IMR-90 (cell line): ENCODE data around the gene DBH. TPM values are rescaled to one million over a fixed set of nuclear protein-coding genes. Genes with fewer than 3 reads are reported as not detected.

Source experiments
- ATAC-seq: fragments of 200-7000 bp; cut with Tn5 transposase; 2 replicates; pipeline ENCODE4 v1.9.1; 2020; ENCODE audit warnings: low read depth, mild to moderate bottlenecking, moderate library complexity
- BruUV-seq: library from RNA; stranded (reverse); fragments of 400-500 nt; replicated peaks from 2 replicates; lab custom pipeline; 2021; lab: Mats Ljungman, UMichigan
- CTCF ChIA-PET: fragments of 300-600 bp; formaldehyde crosslinking; extraction: SDS; loops from one replicate; lab custom pipeline; 2021; ENCODE audit warnings: antibody characterized with exemption; lab: Yijun Ruan, JAX
- POLR2A ChIA-PET: fragments of 300-600 bp; sonication (Branson Sonifier 250); formaldehyde crosslinking; loops from one replicate; lab custom pipeline; 2022; ENCODE audit warnings: antibody characterized with exemption; ENCODE audit not compliant: unreplicated experiment; lab: Charles Lee
- DNase-seq: peaks from one replicate; pipeline ENCODE4 v3.0.0; 2013
- H2AFZ ChIP-seq: replicated peaks from 2 replicates; pipeline ENCODE3; 2013; ENCODE audit warnings: low read length, mild to moderate bottlenecking; ENCODE audit not compliant: poor library complexity
- H2AK5ac ChIP-seq: 2 replicates; pipeline ENCODE4 v1.6.1; 2013; ENCODE audit warnings: low read depth, low read length, inconsistent platforms
- H2AK9ac ChIP-seq: replicated peaks from 2 replicates; pipeline ENCODE3; 2013; ENCODE audit warnings: mild to moderate bottlenecking, low read depth, low read length, moderate library complexity; ENCODE audit not compliant: poor library complexity
- H2BK120ac ChIP-seq: 2 replicates; pipeline ENCODE4 v1.6.1; 2013; ENCODE audit warnings: low read depth, low read length, inconsistent platforms
- H2BK15ac ChIP-seq: 3 replicates; pipeline ENCODE4 v1.6.1; 2013; ENCODE audit warnings: low read depth, low read length, inconsistent platforms
- H2BK20ac ChIP-seq: 2 replicates; pipeline ENCODE4 v1.6.1; 2013; ENCODE audit warnings: low read depth, mild to moderate bottlenecking, inconsistent platforms, low read length, moderate library complexity
- H2BK5ac ChIP-seq: 2 replicates; pipeline ENCODE4 v1.6.1; 2013; ENCODE audit warnings: mild to moderate bottlenecking, low read depth, low read length, inconsistent platforms; ENCODE audit not compliant: poor library complexity, severe bottlenecking
- H3K14ac ChIP-seq: replicated peaks from 2 replicates; pipeline ENCODE4 v1.6.1; 2013; ENCODE audit warnings: low read depth, low read length, inconsistent platforms
- H3K18ac ChIP-seq: 2 replicates; pipeline ENCODE4 v1.6.1; 2013; ENCODE audit warnings: low read depth, low read length, control low read depth
- H3K23ac ChIP-seq: 2 replicates; pipeline ENCODE4 v1.6.1; 2013; ENCODE audit warnings: low read depth, low read length, inconsistent platforms
- H3K27ac ChIP-seq: 2 replicates; pipeline ENCODE4 v1.5.1; 2013; ENCODE audit warnings: mild to moderate bottlenecking, control low read depth, low read length; ENCODE audit not compliant: insufficient read depth
- H3K27me3 ChIP-seq: 2 replicates; pipeline ENCODE4 v1.6.1; 2013; ENCODE audit warnings: low read length; ENCODE audit not compliant: control insufficient read depth, insufficient read depth
- H3K36me3 ChIP-seq: 2 replicates; pipeline ENCODE4 v1.6.1; 2013; ENCODE audit warnings: low read length, mixed read lengths; ENCODE audit not compliant: control insufficient read depth, insufficient read depth
- H3K4ac ChIP-seq: 2 replicates; pipeline ENCODE4 v1.6.1; 2013; ENCODE audit warnings: low read depth, low read length, inconsistent platforms
- H3K4me1 ChIP-seq: 2 replicates; pipeline ENCODE4 v1.6.1; 2013; ENCODE audit warnings: low read length, mixed read lengths; ENCODE audit not compliant: control insufficient read depth, insufficient read depth
- H3K4me2 ChIP-seq: 2 replicates; pipeline ENCODE4 v1.6.1; 2013; ENCODE audit warnings: low read depth, mild to moderate bottlenecking, control low read depth, low read length, moderate library complexity
- H3K4me3 ChIP-seq: 2 replicates; pipeline ENCODE4 v1.5.1; 2013; ENCODE audit warnings: low read depth, mild to moderate bottlenecking, control low read depth, low read length, moderate library complexity; ENCODE audit not compliant: insufficient read depth
- H3K56ac ChIP-seq: 2 replicates; pipeline ENCODE4 v1.6.1; 2013; ENCODE audit warnings: low read length, inconsistent platforms; ENCODE audit not compliant: insufficient read depth; ENCODE audit errors: extremely low read depth
- H3K79me1 ChIP-seq, 2 experiments: 2 replicates each; pipeline ENCODE4 v1.6.1; 2013; ENCODE audit warnings: low read length in 2 of 2, inconsistent platforms in 1 of 2, low read depth in 1 of 2
- H3K9ac ChIP-seq: 2 replicates; pipeline ENCODE4 v1.6.1; 2013; ENCODE audit warnings: low read depth, low read length, control low read depth
- H3K9me1 ChIP-seq: 2 replicates; pipeline ENCODE4 v1.6.1; 2013; ENCODE audit warnings: low read length, inconsistent platforms; ENCODE audit not compliant: insufficient read depth
- H3K9me3 ChIP-seq: 2 replicates; pipeline ENCODE4 v1.6.1; 2013; ENCODE audit warnings: low read length; ENCODE audit not compliant: control insufficient read depth, insufficient read depth
- H4K20me1 ChIP-seq: 2 replicates; pipeline ENCODE4 v1.6.1; 2013; ENCODE audit warnings: low read length, inconsistent platforms; ENCODE audit not compliant: insufficient read depth
- H4K5ac ChIP-seq: 2 replicates; pipeline ENCODE4 v1.6.1; 2013; ENCODE audit warnings: mild to moderate bottlenecking, low read depth, low read length, control low read depth
- H4K8ac ChIP-seq, 2 experiments: 2 replicates each; pipeline ENCODE4 v1.6.1; 2013; ENCODE audit warnings: low read depth in 2 of 2, low read length in 2 of 2, control low read depth in 1 of 2, inconsistent platforms in 1 of 2
- H4K91ac ChIP-seq: 2 replicates; pipeline ENCODE4 v1.6.1; 2013; ENCODE audit warnings: low read depth, low read length, inconsistent platforms; ENCODE audit not compliant: insufficient read depth
- BHLHE40 ChIP-seq: fragments of 150-350 bp; IDR thresholded peaks from 2 replicates; pipeline ENCODE4 v1.6.1; 2016; ENCODE audit warnings: mild to moderate bottlenecking, low read depth, low read length
- CHD1 ChIP-seq: IDR thresholded peaks from 2 replicates; pipeline ENCODE4 v1.6.1; 2012; ENCODE audit warnings: low read depth, low read length, improper control_type of control experiment
- MAZ ChIP-seq: IDR thresholded peaks from 2 replicates; pipeline ENCODE4 v1.6.1; 2012; ENCODE audit warnings: low read depth, mild to moderate bottlenecking, low read length, improper control_type of control experiment, moderate library complexity, borderline replicate concordance
- NFE2L2 ChIP-seq: fragments of 150-350 bp; IDR thresholded peaks from 2 replicates; pipeline ENCODE4 v1.6.1; 2016; ENCODE audit warnings: low read depth, mild to moderate bottlenecking, low read length
- POLR2A ChIP-seq: IDR thresholded peaks from 2 replicates; pipeline ENCODE4 v1.6.1; 2012; ENCODE audit warnings: mild to moderate bottlenecking, low read depth, low read length
- RAD21 ChIP-seq: IDR thresholded peaks from 2 replicates; pipeline ENCODE4 v1.6.1; 2012; ENCODE audit warnings: low read length, improper control_type of control experiment
- RCOR1 ChIP-seq: IDR thresholded peaks from 2 replicates; pipeline ENCODE4 v1.6.1; 2012; ENCODE audit warnings: mild to moderate bottlenecking, low read length, improper control_type of control experiment; ENCODE audit not compliant: insufficient replicate concordance
- WGBS, 2 experiments: methylation state at CpG; one replicate each; pipeline versions ENCODE4 v1.1.5 to v1.1.7; 2013; ENCODE audit warnings: missing lambda C conversion rate in 2 of 2; ENCODE audit not compliant: insufficient read length in 1 of 2; ENCODE audit errors: extremely low coverage in 2 of 2; 5-methylcytosine and 5-hydroxymethylcytosine counted together
- dilution Hi-C: fragments of 300-500 bp; cut with HindIII; formaldehyde crosslinking; loops from one replicate; pipeline ENCODE4 v1.14.3; 2018; ENCODE audit warnings: low sequenced_read_pairs; ENCODE audit not compliant: unreplicated experiment
- in situ Hi-C: fragments of 300-500 bp; cut with MboI; formaldehyde crosslinking; loops from 3 replicates; pipeline ENCODE4 v1.14.3; 2019; ENCODE audit warnings: low sequenced_read_pairs, inconsistent platforms, mixed read lengths
- intact Hi-C: fragments of 100-400 bp; cut with micrococcal nuclease; formaldehyde crosslinking; loops from 2 replicates; pipeline ENCODE4 v1.10.0; 2022
- polyA plus RNA-seq, 3 experiments: library from polyadenylated mRNA; depleted of rRNA; stranded (reverse); fragments of >200 nt; gene quantifications; 2 replicates each; pipeline ENCODE4 v1.2.3, GENCODE V29; 2012; ENCODE audit warnings: low replicate concordance in 1 of 3
- total RNA-seq: library from RNA; depleted of rRNA; stranded (reverse); fragments of >200 nt; gene quantifications from 2 replicates; pipeline ENCODE4 v1.2.3, GENCODE V29; 2012
- TF ChIP-seq, protein P1 (sequence below): fragments of 150-350 bp; IDR thresholded peaks from 2 replicates; pipeline ENCODE4 v1.6.1; 2017; ENCODE audit warnings: mild to moderate bottlenecking, antibody characterized with exemption, low read length, low read depth

Gene DBH
- total and polyA plus RNA-seq, 2 of the 4 experiments (the other 2 are of a cell fraction), result not detected

DNA sequence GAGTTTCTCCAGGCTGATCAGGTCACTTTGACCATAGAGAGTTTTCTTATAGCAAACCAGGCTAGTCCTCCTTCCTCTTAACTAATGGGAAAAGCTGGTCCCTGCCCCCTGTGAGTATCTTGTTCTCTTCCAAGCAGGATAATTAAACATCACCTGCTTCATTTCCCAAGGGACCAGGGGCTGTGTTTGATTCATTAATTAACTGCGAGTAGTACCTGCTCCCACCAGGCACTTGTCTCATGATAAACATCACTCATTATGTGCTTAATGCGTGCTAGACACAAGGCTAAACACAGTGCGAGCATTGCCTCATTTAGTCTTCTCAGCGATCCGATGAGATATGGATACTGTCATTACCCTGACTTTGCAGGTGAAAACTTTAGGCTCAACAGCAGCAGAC lies 25.3 kb upstream of the DBH start:
- Histone ChIP-seq H3K79me1 (no peaks in the 10 kb centered on the region), H3K14ac (no peak overlapping the region), H3K9me1 (no peaks in the 10 kb centered on the region), H2BK5ac (no peak overlapping the region), H3K27ac (no peak overlapping the region), H3K4me2 (no peak overlapping the region), H2BK15ac (no peak overlapping the region), H3K18ac (no peak overlapping the region), H3K9me3 (no peaks in the 10 kb centered on the region), H3K4me3 (no peak overlapping the region), H3K27me3 (peaks cover 68% of the 10 kb centered on the region), H3K56ac (no peak overlapping the region), H4K8ac (no peak overlapping the region), H2AK9ac (no peak overlapping the region), H3K23ac (no peak overlapping the region), H3K36me3 (no peaks in the 10 kb centered on the region), H4K20me1 (no peaks in the 10 kb centered on the region), H4K5ac (no peak overlapping the region), H2BK20ac (no peak overlapping the region), H2AFZ (no peak overlapping the region), H2AK5ac (no peak overlapping the region), H3K4me1 (no peaks in the 10 kb centered on the region), H4K91ac (no peak overlapping the region), H3K9ac (no peak overlapping the region), H3K4ac (no peak overlapping the region), H2BK120ac (no peak overlapping the region)
- BruUV-seq, result no TSS peak
- ATAC-seq (no peak), DNase-seq (no peak)
- dilution Hi-C loops (no loop called here), intact Hi-C loops (no loop called here), in situ Hi-C loops (no loop called here)
- ChIA-PET POLR2A (no interaction called here), CTCF (no interaction called here)
- TF ChIP-seq CHD1 (no peak), NFE2L2 (no peak), POLR2A (no peak), RCOR1 (no peak), MAZ (no peak), BHLHE40 (no peak), RAD21 (no peak)
- TF ChIP-seq, protein P1, sequence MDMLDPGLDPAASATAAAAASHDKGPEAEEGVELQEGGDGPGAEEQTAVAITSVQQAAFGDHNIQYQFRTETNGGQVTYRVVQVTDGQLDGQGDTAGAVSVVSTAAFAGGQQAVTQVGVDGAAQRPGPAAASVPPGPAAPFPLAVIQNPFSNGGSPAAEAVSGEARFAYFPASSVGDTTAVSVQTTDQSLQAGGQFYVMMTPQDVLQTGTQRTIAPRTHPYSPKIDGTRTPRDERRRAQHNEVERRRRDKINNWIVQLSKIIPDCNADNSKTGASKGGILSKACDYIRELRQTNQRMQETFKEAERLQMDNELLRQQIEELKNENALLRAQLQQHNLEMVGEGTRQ, result no peak
- 72% methylated on average over 4 of the region's 5 CpGs; no CpG with 5 or more reads in 1 of the 2 experiments for WGBS, 2 experiments
